IPS-11a (cell line): ENCODE results near the gene ATIC.

Experiments used
- H3K4me3 ChIP-seq: one replicate; pipeline ENCODE4 v1.5.1; 2013; ENCODE audit warnings: low read depth, low read length, control low read depth

The ATIC gene

GRCh38 chr2:215314896-215315295, 3.0 kb downstream of the ATIC start:
- H3K4me3 ChIP-seq: no peak overlapping the region

DNA sequence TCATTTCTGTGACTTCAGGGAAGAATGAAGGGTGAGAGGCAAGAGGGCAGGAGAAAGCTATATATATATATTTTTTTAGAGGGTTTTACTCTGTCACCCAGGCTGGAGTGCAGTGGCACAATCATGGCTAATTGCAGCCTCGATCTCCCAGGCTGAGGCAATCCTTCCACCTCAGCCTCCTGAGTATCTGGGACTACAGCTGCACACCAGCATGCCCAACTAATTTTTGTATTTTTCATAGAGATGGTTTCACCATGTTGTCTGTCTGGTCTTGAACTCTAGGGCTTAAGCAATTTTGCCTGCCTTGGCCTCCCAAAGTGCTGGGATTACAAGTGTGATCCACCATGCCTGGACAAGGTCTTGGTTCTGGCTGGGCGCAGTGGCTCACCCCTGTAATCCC, 3.4 kb downstream of the ATIC start:
- H3K4me3 ChIP-seq: no peak overlapping the region

GRCh38 chr2:215316336-215316735, 4.5 kb downstream of the ATIC start:
- H3K4me3 ChIP-seq: no peak overlapping the region

DNA sequence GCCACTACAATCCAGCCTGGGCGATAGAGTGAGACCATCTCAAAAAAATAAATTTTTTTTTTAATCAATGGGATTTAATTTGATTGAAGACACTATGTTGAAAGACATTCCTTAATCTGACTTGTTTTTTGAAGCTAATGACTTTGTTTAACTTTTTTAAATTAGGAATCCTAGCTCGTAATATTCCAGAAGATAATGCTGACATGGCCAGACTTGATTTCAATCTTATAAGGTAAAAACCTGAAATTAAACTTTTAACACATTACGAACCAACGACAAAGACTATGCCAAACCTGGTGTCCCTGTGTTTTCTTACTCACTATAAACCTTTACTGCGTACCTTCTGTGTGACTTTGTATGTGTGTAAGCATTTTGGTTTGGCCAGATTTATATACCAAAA, 7.6 kb downstream of the ATIC start:
- no peak overlapping the region for H3K4me3 ChIP-seq

GRCh38 chr2:215320102-215320501, 8.2 kb downstream of the ATIC start:
- H3K4me3 ChIP-seq: no peak overlapping the region

- no peak overlapping the region for H3K4me3 ChIP-seq
Observed at GRCh38 chr2:215320679-215321078, 8.8 kb downstream of the ATIC start.

- no peak overlapping the region for H3K4me3 ChIP-seq
Observed at GRCh38 chr2:215324811-215325210, 13.0 kb downstream of the ATIC start.

DNA sequence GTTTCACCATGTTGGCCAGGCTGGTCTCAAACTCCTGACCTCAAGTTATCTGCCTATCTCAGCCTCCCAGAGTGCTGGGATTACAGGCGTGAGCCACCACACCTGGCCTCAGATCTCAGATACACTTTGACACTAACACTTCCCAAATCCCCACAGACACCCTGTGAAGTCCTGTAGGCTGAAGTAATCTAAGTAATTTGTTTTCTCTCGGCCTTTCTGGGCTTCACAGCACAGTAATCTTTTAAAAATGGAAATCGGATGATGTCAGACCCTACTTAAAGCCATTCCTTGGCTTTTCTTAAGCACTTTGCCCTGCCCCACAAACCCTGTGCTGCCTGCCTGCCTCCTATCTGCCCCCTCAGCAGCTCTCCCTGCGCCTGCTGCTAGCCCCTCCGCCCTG, 16.2 kb downstream of the ATIC start:
- H3K4me3 ChIP-seq: no peak overlapping the region

- H3K4me3 ChIP-seq: no peak overlapping the region
Observed at GRCh38 chr2:215332872-215333595, 21.2 kb downstream of the ATIC start.

GRCh38 chr2:215338883-215339679, 27.2 kb downstream of the ATIC start:
- no peak overlapping the region for H3K4me3 ChIP-seq

GRCh38 chr2:215347878-215348277, 36.0 kb downstream of the ATIC start:
- H3K4me3 ChIP-seq: no peak overlapping the region

GRCh38 chr2:215352602-215353001, 40.7 kb downstream of the ATIC start:
- H3K4me3 ChIP-seq: no peak overlapping the region

GRCh38 chr2:215354771-215355695, 43.2 kb downstream of the ATIC start:
- no peak overlapping the region for H3K4me3 ChIP-seq

GRCh38 chr2:215355801-215356200, 43.9 kb downstream of the ATIC start:
- no peak overlapping the region for H3K4me3 ChIP-seq

DNA sequence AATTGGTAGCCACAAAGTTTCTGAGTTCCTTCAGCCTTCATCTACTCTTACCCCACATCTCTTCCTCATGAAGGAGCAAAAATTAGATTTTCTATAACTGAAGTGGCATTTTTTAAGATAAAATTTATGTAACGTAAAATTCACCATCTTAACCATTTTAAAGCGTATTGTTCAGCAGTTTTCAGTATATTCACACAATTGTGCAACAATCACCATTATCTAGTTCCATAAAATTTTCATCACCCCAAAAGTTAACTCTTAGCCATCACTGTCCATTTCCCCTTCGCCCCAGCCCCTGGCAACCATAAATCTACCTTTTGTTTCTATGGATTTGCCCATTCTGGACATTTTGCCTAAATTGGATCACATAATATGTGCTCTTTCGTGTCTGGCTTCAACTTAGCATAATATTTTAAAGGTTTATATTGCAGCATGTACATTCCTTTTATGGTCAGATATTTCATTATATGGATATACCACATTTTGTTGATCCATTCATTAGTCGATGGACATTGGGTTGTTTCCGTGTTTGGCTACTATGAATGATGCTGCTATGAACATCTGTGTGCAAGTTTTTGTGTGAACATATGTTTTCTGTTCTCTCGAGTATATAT, 44.6 kb downstream of the ATIC start:
- no peak overlapping the region for H3K4me3 ChIP-seq

- no peak overlapping the region for H3K4me3 ChIP-seq
Observed at GRCh38 chr2:215356948-215357461, 45.1 kb downstream of the ATIC start.

GRCh38 chr2:215357660-215358059, 45.8 kb downstream of the ATIC start:
- no peak overlapping the region for H3K4me3 ChIP-seq

- H3K4me3 ChIP-seq: no peak overlapping the region
Observed at GRCh38 chr2:215358312-215358845, 46.5 kb downstream of the ATIC start.

DNA sequence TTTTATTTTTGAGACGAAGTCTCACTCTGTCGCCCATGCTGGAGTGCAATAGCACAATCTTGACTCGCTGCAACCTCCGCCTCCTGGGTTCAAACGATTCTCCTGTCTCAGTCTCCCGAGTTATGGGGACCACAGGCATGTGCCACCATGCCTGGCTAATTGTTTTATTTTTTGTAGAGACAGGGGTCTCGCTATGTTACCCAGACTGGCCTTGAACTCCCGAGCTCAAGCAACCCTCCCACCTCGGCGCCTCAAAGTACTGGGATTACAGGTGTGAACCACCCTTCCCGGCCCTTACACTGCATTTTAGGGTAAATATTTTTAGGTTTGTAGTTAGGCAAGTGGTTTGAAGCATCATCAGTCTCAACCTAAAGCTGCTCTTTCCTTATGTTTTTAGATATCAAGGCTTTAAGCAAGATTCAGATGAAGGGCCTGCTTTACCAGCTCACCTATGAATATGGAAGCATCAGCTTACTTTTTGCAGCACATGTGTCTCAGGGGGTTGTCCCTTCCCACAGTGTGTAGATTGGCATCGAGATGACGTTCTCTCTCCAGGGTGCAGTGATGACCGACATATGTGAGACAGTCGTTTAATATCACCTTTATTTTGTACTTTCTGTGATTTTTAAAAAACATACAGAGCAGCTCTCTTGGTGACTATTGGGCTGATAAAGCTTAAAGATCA, 47.2 kb downstream of the ATIC start:
- no peak overlapping the region for H3K4me3 ChIP-seq

DNA sequence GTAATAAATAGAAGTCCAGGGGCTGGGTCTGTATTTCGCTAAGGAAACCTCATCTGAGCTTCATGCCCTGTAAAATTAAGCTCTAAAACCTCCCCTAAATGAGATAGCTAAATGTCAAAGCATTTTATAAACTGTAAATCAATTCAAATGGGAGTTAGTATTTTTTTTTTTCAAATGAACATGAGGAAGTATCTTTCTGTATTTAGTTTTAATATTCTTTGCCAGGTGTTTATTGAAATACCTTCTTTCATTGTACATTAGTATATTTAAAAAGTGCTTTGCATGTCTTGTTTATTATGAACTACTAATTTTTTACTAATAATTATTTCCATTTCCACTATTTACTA, 47.7 kb downstream of the ATIC start:
- H3K4me3 ChIP-seq: no peak overlapping the region
